ENCODE data around the gene IL22RA2. TPM values are rescaled to one million over a fixed set of nuclear protein-coding genes. Genes with fewer than 3 reads are reported as not detected.

The IL22RA2 gene
- total RNA-seq, 1 donor from 2014 or later: not detected

DNA sequence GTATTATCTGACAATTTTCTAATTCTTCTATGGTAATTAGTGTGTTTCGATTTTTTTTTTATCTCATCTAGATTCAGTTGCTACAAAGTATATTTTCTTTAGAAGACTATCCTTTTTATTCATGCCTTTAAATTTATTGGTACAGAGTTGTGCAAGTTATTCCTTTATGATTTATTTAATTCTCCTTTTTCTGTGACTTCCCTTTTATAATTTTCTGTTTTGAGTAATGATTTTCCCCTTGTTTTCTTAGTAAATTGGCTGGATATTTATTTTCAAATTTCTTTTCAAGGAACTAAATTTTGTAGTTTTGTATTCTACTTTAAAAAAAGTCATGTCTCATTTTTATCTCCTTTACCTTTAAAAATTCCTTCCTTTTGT is 2.4 kb upstream of the IL22RA2 start:
- no peak for FAIRE-seq
- TF ChIP-seq, protein P1, sequence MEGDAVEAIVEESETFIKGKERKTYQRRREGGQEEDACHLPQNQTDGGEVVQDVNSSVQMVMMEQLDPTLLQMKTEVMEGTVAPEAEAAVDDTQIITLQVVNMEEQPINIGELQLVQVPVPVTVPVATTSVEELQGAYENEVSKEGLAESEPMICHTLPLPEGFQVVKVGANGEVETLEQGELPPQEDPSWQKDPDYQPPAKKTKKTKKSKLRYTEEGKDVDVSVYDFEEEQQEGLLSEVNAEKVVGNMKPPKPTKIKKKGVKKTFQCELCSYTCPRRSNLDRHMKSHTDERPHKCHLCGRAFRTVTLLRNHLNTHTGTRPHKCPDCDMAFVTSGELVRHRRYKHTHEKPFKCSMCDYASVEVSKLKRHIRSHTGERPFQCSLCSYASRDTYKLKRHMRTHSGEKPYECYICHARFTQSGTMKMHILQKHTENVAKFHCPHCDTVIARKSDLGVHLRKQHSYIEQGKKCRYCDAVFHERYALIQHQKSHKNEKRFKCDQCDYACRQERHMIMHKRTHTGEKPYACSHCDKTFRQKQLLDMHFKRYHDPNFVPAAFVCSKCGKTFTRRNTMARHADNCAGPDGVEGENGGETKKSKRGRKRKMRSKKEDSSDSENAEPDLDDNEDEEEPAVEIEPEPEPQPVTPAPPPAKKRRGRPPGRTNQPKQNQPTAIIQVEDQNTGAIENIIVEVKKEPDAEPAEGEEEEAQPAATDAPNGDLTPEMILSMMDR (IDR thresholded peaks at IDR 0.05; ENCODE audit: insufficient read depth, low read length, severe bottlenecking): no peak
- H3K4me3 ChIP-seq (ENCODE audit: low read depth, low read length): no peak overlapping the region
- DNase-seq (ENCODE audit: low read depth): no peak
- H3K36me3 ChIP-seq (ENCODE audit: control insufficient read depth, insufficient read depth, low read length): no peaks in the 10 kb centered on the region
- no peaks in the 10 kb centered on the region for H3K27me3 ChIP-seq (ENCODE audit: control insufficient read depth, insufficient read depth, low read length)

DNA sequence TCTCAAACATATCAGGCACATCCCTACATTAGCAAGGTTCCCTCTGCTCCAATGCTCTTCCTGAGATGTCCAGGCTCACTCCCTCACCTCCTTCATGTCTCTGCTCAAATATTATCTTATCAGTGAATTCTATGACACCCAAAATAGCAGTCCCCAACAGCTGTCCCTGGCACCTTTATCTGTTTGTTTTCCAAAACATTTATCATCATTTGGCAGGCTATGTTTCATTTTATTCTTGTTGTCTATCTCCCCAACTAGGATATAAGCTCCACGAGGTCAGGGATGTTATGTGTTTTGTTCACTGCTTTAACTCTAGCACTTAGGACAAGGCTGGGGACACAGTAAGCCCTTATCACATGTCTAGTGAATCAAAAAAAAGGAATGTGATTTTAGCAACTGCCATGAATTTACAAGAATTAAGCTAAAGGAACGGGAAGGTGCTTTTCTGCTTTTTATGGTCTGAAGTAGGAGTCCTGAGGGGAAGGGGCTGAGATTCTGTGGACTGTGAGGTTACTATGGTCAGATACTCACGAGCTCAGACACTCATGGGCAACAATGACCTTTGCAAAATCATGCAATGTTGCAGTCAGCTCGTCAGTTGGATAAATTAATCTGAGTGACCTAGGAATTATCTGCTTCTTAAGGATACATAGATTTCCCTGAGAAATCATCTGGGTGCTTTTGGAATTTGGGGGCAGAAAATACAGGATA is 1.9 kb upstream of the IL22RA2 start:
- TF ChIP-seq, protein P1 (IDR thresholded peaks at IDR 0.05; ENCODE audit: insufficient read depth, low read length, severe bottlenecking): no peak
- Histone ChIP-seq H3K4me3 (ENCODE audit: low read depth, low read length) (no peak overlapping the region), H3K27me3 (ENCODE audit: control insufficient read depth, insufficient read depth, low read length) (no peaks in the 10 kb centered on the region), H3K36me3 (ENCODE audit: control insufficient read depth, insufficient read depth, low read length) (no peaks in the 10 kb centered on the region)
- FAIRE-seq: no peak
- no peak for DNase-seq (ENCODE audit: low read depth)

DNA sequence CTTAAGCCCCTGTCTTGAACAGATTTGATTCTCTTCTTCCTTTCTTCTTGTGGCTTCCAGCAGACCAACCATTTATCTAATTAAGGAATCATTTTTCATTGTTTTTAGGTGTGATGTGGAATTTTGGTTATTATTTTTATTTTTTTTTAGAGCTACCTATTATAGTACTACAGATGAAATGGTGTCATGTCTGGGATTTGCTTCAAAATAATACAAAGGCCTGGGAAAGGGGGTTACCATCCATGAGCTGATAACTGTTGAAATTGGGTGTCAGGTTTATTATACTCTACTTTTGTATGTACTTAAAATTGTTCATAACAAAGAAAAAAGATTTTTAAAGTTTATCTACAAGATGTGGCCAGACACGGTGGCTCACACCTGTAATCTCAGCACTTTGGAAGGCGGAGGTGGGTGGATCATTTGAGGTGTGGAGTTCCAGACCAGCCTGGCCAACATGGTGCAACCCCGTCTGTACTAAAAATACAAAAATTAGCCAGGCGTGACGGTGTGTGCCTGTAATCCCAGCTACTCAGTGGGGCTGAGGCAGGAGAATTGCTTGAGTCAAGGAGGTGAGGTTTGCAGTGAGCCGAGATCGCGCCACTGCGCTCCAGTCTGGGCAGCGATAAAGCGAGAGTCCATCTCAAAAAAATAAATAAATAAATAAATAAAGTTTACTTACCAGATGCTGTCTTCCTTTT is 561 bp downstream of the IL22RA2 start:
- no peak for FAIRE-seq
- Histone ChIP-seq H3K36me3 (ENCODE audit: control insufficient read depth, insufficient read depth, low read length) (no peaks in the 10 kb centered on the region), H3K4me3 (ENCODE audit: low read depth, low read length) (no peak overlapping the region), H3K27me3 (ENCODE audit: control insufficient read depth, insufficient read depth, low read length) (no peaks in the 10 kb centered on the region)
- no peak for DNase-seq (ENCODE audit: low read depth)
- TF ChIP-seq, protein P1 (IDR thresholded peaks at IDR 0.05; ENCODE audit: insufficient read depth, low read length, severe bottlenecking): no peak

DNA sequence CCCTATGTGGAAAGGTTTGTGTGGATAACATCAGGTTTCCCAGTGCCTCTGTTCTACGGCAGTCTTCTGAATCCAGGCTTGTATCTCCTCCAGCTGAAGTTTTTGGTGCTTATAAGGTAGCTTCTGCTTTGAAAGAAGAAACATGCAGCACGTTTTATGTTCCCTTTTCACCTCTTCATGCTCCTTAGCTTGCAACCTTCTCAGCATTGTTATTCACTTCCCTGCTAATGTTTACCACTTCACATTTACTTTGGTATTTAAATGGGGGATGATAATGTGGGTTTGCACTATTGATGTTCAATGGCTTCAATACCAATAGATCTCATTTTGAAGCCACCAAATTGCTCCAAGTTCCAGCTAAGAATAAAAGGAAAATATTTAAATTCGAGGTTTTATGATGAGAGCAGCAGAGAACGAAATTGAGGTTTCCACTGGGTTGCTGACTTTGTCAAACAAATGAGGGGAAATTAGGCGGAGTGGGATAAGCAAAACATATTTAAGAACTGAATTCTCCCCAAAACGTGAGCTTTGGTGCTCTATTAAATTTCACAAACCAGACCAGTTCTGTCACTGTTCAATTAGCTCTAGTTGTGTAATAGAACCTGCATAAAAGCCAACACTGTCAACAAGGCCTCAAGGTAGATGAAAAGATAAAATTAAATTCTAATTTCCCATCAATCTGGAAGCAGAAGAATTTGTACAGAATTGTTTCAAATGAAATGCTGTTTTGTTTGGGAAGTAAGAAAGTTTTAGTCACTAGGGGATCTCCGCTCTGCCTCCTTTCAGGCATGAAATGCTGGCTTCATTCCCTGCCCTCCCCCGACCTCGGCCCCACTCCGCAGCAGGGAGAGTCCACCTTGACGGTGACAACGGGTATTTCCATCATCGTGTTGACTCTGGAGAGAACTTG is 1.4 kb downstream of the IL22RA2 start:
- TF ChIP-seq, protein P1 (IDR thresholded peaks at IDR 0.05; ENCODE audit: insufficient read depth, low read length, severe bottlenecking): no peak
- FAIRE-seq (no peak), DNase-seq (ENCODE audit: low read depth) (no peak)
- Histone ChIP-seq H3K36me3 (ENCODE audit: control insufficient read depth, insufficient read depth, low read length) (no peaks in the 10 kb centered on the region), H3K27me3 (ENCODE audit: control insufficient read depth, insufficient read depth, low read length) (no peaks in the 10 kb centered on the region), H3K4me3 (ENCODE audit: low read depth, low read length) (no peak overlapping the region)

DNA sequence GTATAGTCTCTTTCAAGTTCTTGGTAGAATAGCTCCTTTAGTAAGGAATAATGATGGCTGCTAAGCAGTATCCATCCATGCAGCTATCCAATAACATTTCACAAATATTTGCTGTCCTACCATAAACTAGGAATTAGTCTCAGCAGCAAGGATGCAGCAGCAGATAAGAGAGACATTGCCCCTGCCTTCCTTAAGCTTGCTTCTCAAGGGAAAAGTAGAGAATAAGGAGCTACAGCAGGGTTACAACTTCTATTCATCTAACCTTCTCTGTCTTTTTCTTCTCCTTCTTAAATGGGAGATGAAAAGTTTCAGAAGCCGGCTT is 2.4 kb downstream of the IL22RA2 start:
- Histone ChIP-seq H3K27me3 (ENCODE audit: control insufficient read depth, insufficient read depth, low read length) (no peaks in the 10 kb centered on the region), H3K4me3 (ENCODE audit: low read depth, low read length) (no peak overlapping the region), H3K36me3 (ENCODE audit: control insufficient read depth, insufficient read depth, low read length) (no peaks in the 10 kb centered on the region)
- FAIRE-seq: no peak
- TF ChIP-seq, protein P1 (IDR thresholded peaks at IDR 0.05; ENCODE audit: insufficient read depth, low read length, severe bottlenecking): no peak
- DNase-seq (ENCODE audit: low read depth): no peak
